ENCODE measurements around the gene MACROD2. TPM values are rescaled to one million over a fixed set of nuclear protein-coding genes. Genes with fewer than 3 reads are reported as not detected.
A peak's percentile ranks its signal among the peaks of the same experiment; 100 is the strongest.

The MACROD2 gene
- polyA plus RNA-seq, 1 donor (not counting 4 experiments of a cell fraction or from before 2014, with no cell fraction given) = 0.71 TPM

- Histone ChIP-seq H3K9me1 (ENCODE audit: control insufficient read depth, extremely low read depth, insufficient read depth, low read length) (no peaks in the 10 kb centered on the region), H3K27me3 (ENCODE audit: control insufficient read depth, extremely low read depth, insufficient read depth, low read length) (no peaks in the 10 kb centered on the region), H3K79me2 (ENCODE audit: control insufficient read depth, insufficient read depth, low read length) (no peaks in the 10 kb centered on the region), H3K27ac (ENCODE audit: control insufficient read depth, insufficient read depth, low read length) (no peak overlapping the region), H3K36me3 (ENCODE audit: control insufficient read depth in 2 of 2, extremely low read depth in 1 of 2, insufficient read depth in 2 of 2, low read length in 2 of 2) (no peaks in the 10 kb centered on the region), H4K20me1 (ENCODE audit: control insufficient read depth, extremely low read depth, insufficient read depth, low read length) (no peaks in the 10 kb centered on the region), H3K4me1 (ENCODE audit: control insufficient read depth, extremely low read depth, insufficient read depth, low read length) (peaks cover 7% of the 10 kb centered on the region), H2AFZ (ENCODE audit: control insufficient read depth, low read length) (no peak overlapping the region), H3K4me2 (ENCODE audit: control insufficient read depth, extremely low read depth, insufficient read depth, low read depth, low read length) (no peak overlapping the region), H3K9me3 (ENCODE audit: control insufficient read depth, low read depth, low read length) (no peaks in the 10 kb centered on the region), H3K4me3 (ENCODE audit: control insufficient read depth in 2 of 3, extremely low read depth in 1 of 3, insufficient read depth in 2 of 3, low read depth in 1 of 3, low read length in 3 of 3) (no peak overlapping the region), H3K9ac (ENCODE audit: control insufficient read depth, extremely low read depth, insufficient read depth, low read length) (no peak overlapping the region)
- peak; percentile 66 for FAIRE-seq
- dilution Hi-C loops (cut with MboI; ENCODE audit: extremely low pct_ligation_motif_present, low sequenced_read_pairs) = no loop called here
- DNase-seq (ENCODE audit: low read depth, low spot score) = no peak
- no peak for TF ChIP-seq EZH2 (IDR thresholded peaks at IDR 0.05; ENCODE audit: low read length)
- no peak for TF ChIP-seq CTCF (optimal IDR thresholded peaks at IDR 0.05 in 1 of 3, IDR thresholded peaks at IDR 0.05 in 1 of 3, conservative IDR thresholded peaks at IDR 0.05 in 1 of 3; ENCODE audit: extremely low read depth in 1 of 3, insufficient read depth in 2 of 3, low read length in 3 of 3)
These were observed 1247.5 kb downstream of the MACROD2 start for GRCh38 chr20:15242773-15243172.

GRCh38 chr20:15245896-15246295 is 1250.6 kb downstream of the MACROD2 start:
- H3K4me1 ChIP-seq (ENCODE audit: control insufficient read depth, extremely low read depth, insufficient read depth, low read length) = peaks cover 10% of the 10 kb centered on the region
- no peaks in the 10 kb centered on the region for H4K20me1 ChIP-seq (ENCODE audit: control insufficient read depth, extremely low read depth, insufficient read depth, low read length)
- no peak overlapping the region for H3K9ac ChIP-seq (ENCODE audit: control insufficient read depth, extremely low read depth, insufficient read depth, low read length)
- H3K4me3 ChIP-seq (ENCODE audit: control insufficient read depth in 2 of 3, extremely low read depth in 1 of 3, insufficient read depth in 2 of 3, low read depth in 1 of 3, low read length in 3 of 3) = no peak overlapping the region
- H3K9me1 ChIP-seq (ENCODE audit: control insufficient read depth, extremely low read depth, insufficient read depth, low read length) = no peaks in the 10 kb centered on the region
- no peaks in the 10 kb centered on the region for H3K27me3 ChIP-seq (ENCODE audit: control insufficient read depth, extremely low read depth, insufficient read depth, low read length)
- FAIRE-seq (no peak), DNase-seq (ENCODE audit: low read depth, low spot score) (no peak)
- no peak overlapping the region for H3K4me2 ChIP-seq (ENCODE audit: control insufficient read depth, extremely low read depth, insufficient read depth, low read depth, low read length)
- H3K79me2 ChIP-seq (ENCODE audit: control insufficient read depth, insufficient read depth, low read length) = no peaks in the 10 kb centered on the region
- no peaks in the 10 kb centered on the region for H3K9me3 ChIP-seq (ENCODE audit: control insufficient read depth, low read depth, low read length)
- dilution Hi-C loops (cut with MboI; ENCODE audit: extremely low pct_ligation_motif_present, low sequenced_read_pairs) = no loop called here
- no peak overlapping the region for H3K27ac ChIP-seq (ENCODE audit: control insufficient read depth, insufficient read depth, low read length)
- TF ChIP-seq CTCF (optimal IDR thresholded peaks at IDR 0.05 in 1 of 3, IDR thresholded peaks at IDR 0.05 in 1 of 3, conservative IDR thresholded peaks at IDR 0.05 in 1 of 3; ENCODE audit: extremely low read depth in 1 of 3, insufficient read depth in 2 of 3, low read length in 3 of 3) = no peak
- no peak for TF ChIP-seq EZH2 (IDR thresholded peaks at IDR 0.05; ENCODE audit: low read length)
- peak overlapping the region; percentile 29 for H2AFZ ChIP-seq (ENCODE audit: control insufficient read depth, low read length)
- no peaks in the 10 kb centered on the region for H3K36me3 ChIP-seq (ENCODE audit: control insufficient read depth in 2 of 2, extremely low read depth in 1 of 2, insufficient read depth in 2 of 2, low read length in 2 of 2)
